WTC11 (cell line): ENCODE measurements around the gene TAOK2. TPM values are rescaled to one million over a fixed set of nuclear protein-coding genes. Genes with fewer than 3 reads are reported as not detected.

Experiments
- ATAC-seq: fragments of 200-7000 bp; cut with Tn5 transposase; 2 replicates; pipeline ENCODE4 v1.10.0; 2021; ENCODE audit warnings: mild to moderate bottlenecking, moderate library complexity
- CTCF ChIA-PET: fragments of 300-600 bp; sonication (Branson Sonifier 250); formaldehyde crosslinking; loops from one replicate; lab custom pipeline; 2021; ENCODE audit warnings: antibody characterized with exemption; lab: Charles Lee
- POLR2A ChIA-PET: fragments of 350-600 bp; sonication (Branson Sonifier 250); formaldehyde crosslinking; loops from one replicate; lab custom pipeline; 2021; ENCODE audit warnings: antibody characterized with exemption; lab: Charles Lee
- DNase-seq: peaks from one replicate; pipeline ENCODE4 v3.0.0; 2021; ENCODE audit warnings: low spot score
- H3K27ac Mint-ChIP-seq: 2 replicates; pipeline ENCODE4 v1.8.0; 2021; ENCODE audit warnings: mixed read lengths
- H3K27me3 Mint-ChIP-seq: 2 replicates; pipeline ENCODE4 v1.8.0; 2021; ENCODE audit warnings: low read depth, mild to moderate bottlenecking, moderate library complexity, mixed read lengths
- H3K36me3 Mint-ChIP-seq: 2 replicates; pipeline ENCODE4 v1.8.0; 2021; ENCODE audit warnings: mixed read lengths
- H3K4me1 Mint-ChIP-seq: 2 replicates; pipeline ENCODE4 v1.8.0; 2022; ENCODE audit warnings: mixed read lengths
- H3K4me3 Mint-ChIP-seq: 2 replicates; pipeline ENCODE4 v1.8.0; 2021; ENCODE audit warnings: mild to moderate bottlenecking, moderate library complexity, mixed read lengths
- H3K9me3 Mint-ChIP-seq: 2 replicates; pipeline ENCODE4 v1.8.0; 2021; ENCODE audit warnings: mixed read lengths
- ATF1 ChIP-seq: sonication (generic); formaldehyde crosslinking; IDR thresholded peaks from 2 replicates; pipeline ENCODE4 v1.8.1; 2023; ENCODE audit warnings: mild to moderate bottlenecking, moderate library complexity, missing genetic modification reagents
- CREB1 ChIP-seq: sonication (generic); formaldehyde crosslinking; IDR thresholded peaks from 2 replicates; pipeline ENCODE4 v1.8.0; 2023; ENCODE audit warnings: mild to moderate bottlenecking, missing genetic modification reagents
- FOXJ3 ChIP-seq: sonication (generic); formaldehyde crosslinking; IDR thresholded peaks from 2 replicates; pipeline ENCODE4 v1.9.0; 2021; ENCODE audit warnings: missing genetic modification reagents, mild to moderate bottlenecking, borderline replicate concordance
- FOXP1 ChIP-seq: sonication (generic); formaldehyde crosslinking; IDR thresholded peaks from 2 replicates; pipeline ENCODE4 v1.8.0; 2022; ENCODE audit warnings: missing genetic modification reagents, mild to moderate bottlenecking, moderate library complexity, borderline replicate concordance
- GABPB1 ChIP-seq: sonication (generic); formaldehyde crosslinking; IDR thresholded peaks from 2 replicates; pipeline ENCODE4 v1.8.1; 2023; ENCODE audit warnings: mild to moderate bottlenecking, missing genetic modification reagents
- GRHL2 ChIP-seq: fragments of 250-450 bp; sonication (Bioruptor Pico); IDR thresholded peaks from 2 replicates; pipeline ENCODE4 v1.8.0; 2022; ENCODE audit warnings: mild to moderate bottlenecking, moderate library complexity; ENCODE audit not compliant: insufficient replicate concordance, severe bottlenecking
- GTF2I ChIP-seq: fragments of 250-450 bp; sonication (Bioruptor Pico); conservative IDR thresholded peaks from 2 replicates; pipeline ENCODE4 v1.4.0; 2021; ENCODE audit warnings: mild to moderate bottlenecking
- KAT7 ChIP-seq: sonication (generic); formaldehyde crosslinking; IDR thresholded peaks from 2 replicates; pipeline ENCODE4 v1.8.1; 2023; ENCODE audit warnings: missing genetic modification reagents, mild to moderate bottlenecking, borderline replicate concordance
- MLX ChIP-seq: sonication (generic); formaldehyde crosslinking; IDR thresholded peaks from 2 replicates; pipeline ENCODE4 v1.8.1; 2023; ENCODE audit warnings: mild to moderate bottlenecking, missing genetic modification reagents, moderate library complexity
- MXD4 ChIP-seq: fragments of 250-450 bp; sonication (Bioruptor Pico); IDR thresholded peaks from 2 replicates; pipeline ENCODE4 v1.8.0; 2021; ENCODE audit warnings: mild to moderate bottlenecking, moderate library complexity, borderline replicate concordance
- NFATC4 ChIP-seq: fragments of 250-450 bp; sonication (Bioruptor Pico); IDR thresholded peaks from 2 replicates; pipeline ENCODE4 v1.9.0; 2021; ENCODE audit warnings: mild to moderate bottlenecking
- NFE2L1 ChIP-seq: sonication (generic); formaldehyde crosslinking; IDR thresholded peaks from 2 replicates; pipeline ENCODE4 v1.8.1; 2023; ENCODE audit warnings: missing genetic modification reagents
- OVOL2 ChIP-seq: fragments of 250-450 bp; sonication (Bioruptor Pico); IDR thresholded peaks from 2 replicates; pipeline ENCODE4 v1.9.0; 2021; ENCODE audit warnings: mild to moderate bottlenecking, borderline replicate concordance
- SOX15 ChIP-seq: fragments of 250-450 bp; sonication (Bioruptor Pico); IDR thresholded peaks from 2 replicates; pipeline ENCODE4 v1.9.0; 2021; ENCODE audit warnings: mild to moderate bottlenecking
- SP1 ChIP-seq: sonication (generic); formaldehyde crosslinking; conservative IDR thresholded peaks from 2 replicates; pipeline ENCODE4 v1.8.1; 2022; ENCODE audit warnings: missing genetic modification reagents
- TEAD1 ChIP-seq: sonication (generic); formaldehyde crosslinking; IDR thresholded peaks from 2 replicates; pipeline ENCODE4 v1.8.0; 2022; ENCODE audit warnings: mild to moderate bottlenecking, missing genetic modification reagents
- ZNF121 ChIP-seq: sonication (generic); formaldehyde crosslinking; IDR thresholded peaks from 2 replicates; pipeline ENCODE4 v1.8.0; 2023; ENCODE audit warnings: missing genetic modification reagents
- ZNF232 ChIP-seq: sonication (generic); formaldehyde crosslinking; IDR thresholded peaks from 2 replicates; pipeline ENCODE4 v1.8.0; 2022; ENCODE audit warnings: mild to moderate bottlenecking, missing genetic modification reagents
- ZNF263 ChIP-seq: sonication (generic); formaldehyde crosslinking; IDR thresholded peaks from 2 replicates; pipeline ENCODE4 v1.8.1; 2022; ENCODE audit warnings: low read depth, mild to moderate bottlenecking, moderate library complexity, missing genetic modification reagents
- ZNF317 ChIP-seq: sonication (generic); formaldehyde crosslinking; IDR thresholded peaks from 2 replicates; pipeline ENCODE4 v1.8.1; 2023; ENCODE audit warnings: low read depth, mild to moderate bottlenecking, moderate library complexity, missing genetic modification reagents, borderline replicate concordance
- ZNF512 ChIP-seq: sonication (generic); formaldehyde crosslinking; IDR thresholded peaks from 2 replicates; pipeline ENCODE4 v1.8.1; 2022; ENCODE audit warnings: missing genetic modification reagents, borderline replicate concordance
- ZNF532 ChIP-seq: fragments of 250-450 bp; sonication (Bioruptor Pico); IDR thresholded peaks from 2 replicates; pipeline ENCODE4 v1.9.0; 2021; ENCODE audit warnings: mild to moderate bottlenecking, borderline replicate concordance
- total RNA-seq: library from RNA; stranded (reverse); gene quantifications from 3 replicates; pipeline ENCODE4 v1.2.3, GENCODE V29; 2021
- TF ChIP-seq, protein P1 (sequence below): sonication (generic); formaldehyde crosslinking; IDR thresholded peaks from 2 replicates; pipeline ENCODE4 v1.8.0; 2022; ENCODE audit warnings: mild to moderate bottlenecking, missing genetic modification reagents
- TF ChIP-seq, protein P2 (sequence below): sonication (generic); formaldehyde crosslinking; IDR thresholded peaks from 2 replicates; pipeline ENCODE4 v1.8.1; 2022; ENCODE audit warnings: low read depth, mild to moderate bottlenecking, moderate library complexity, missing genetic modification reagents, borderline replicate concordance
- TF ChIP-seq, protein P3 (sequence below): sonication (generic); formaldehyde crosslinking; IDR thresholded peaks from 2 replicates; pipeline ENCODE4 v1.8.1; 2023; ENCODE audit warnings: mild to moderate bottlenecking, missing genetic modification reagents
- TF ChIP-seq, protein P4 (sequence below): sonication (generic); formaldehyde crosslinking; IDR thresholded peaks from 2 replicates; pipeline ENCODE4 v1.8.0; 2022; ENCODE audit warnings: mild to moderate bottlenecking, missing genetic modification reagents
- TF ChIP-seq, protein P5 (sequence below): fragments of 250-450 bp; sonication (Bioruptor Pico); IDR thresholded peaks from 2 replicates; pipeline ENCODE4 v1.9.0; 2021; ENCODE audit warnings: mild to moderate bottlenecking

Gene TAOK2
- total RNA-seq, 1 experiment from 2014 or later: 42.4 TPM

GRCh38 chr16:30028438-30029076 lies 54.9 kb downstream of the TAOK2 start:
- ChIA-PET POLR2A (interaction anchor here (0.9 kb wide), 1 partner anchor 45 kb away, joined by 3 read pairs; no protein-coding TSS in a partner anchor), CTCF (interaction anchor here (0.6 to 1.6 kb wide), 12 partner anchors 11 to 401 kb away, joined by 3 to 6 read pairs (median 3); partner anchors contain the start of genes DCTPP1 and SEZ6L2)
- DNase-seq (peak; percentile 75), ATAC-seq (peak; percentile 31)
- no peak overlapping the region for H3K4me3 Mint-ChIP-seq
- H3K36me3 Mint-ChIP-seq: no peaks in the 10 kb centered on the region
- H3K27ac Mint-ChIP-seq: no peak overlapping the region
- peaks cover 20% of the 10 kb centered on the region for H3K27me3 Mint-ChIP-seq
- no peaks in the 10 kb centered on the region for H3K9me3 Mint-ChIP-seq
- H3K4me1 Mint-ChIP-seq: peaks cover 35% of the 10 kb centered on the region
- TF ChIP-seq GABPB1 (CRISPR knock-in tag) (no peak), FOXP1 (CRISPR knock-in tag) (peak; percentile 85; the same call in 1 of the 2 replicates), ZNF232 (CRISPR knock-in tag) (no peak), ZNF121 (CRISPR knock-in tag) (peak; percentile 81), TEAD1 (CRISPR knock-in tag) (peak; percentile 78), ZNF512 (CRISPR knock-in tag) (no peak), OVOL2 (no peak), GRHL2 (no peak), MXD4 (CRISPR knock-in tag) (no peak), KAT7 (CRISPR knock-in tag) (no peak), CREB1 (CRISPR knock-in tag) (peak; percentile 70; the same call in 1 of the 2 replicates), ZNF317 (CRISPR knock-in tag) (no peak; the same call in 1 of the 2 replicates), ZNF263 (no peak; the same call in 1 of the 2 replicates), MLX (CRISPR knock-in tag) (0 out of 2 replicates have a peak, but pooled peaks have one; percentile 30), GTF2I (CRISPR knock-in tag) (no peak), ATF1 (CRISPR knock-in tag) (no peak), SOX15 (no peak), FOXJ3 (CRISPR knock-in tag) (no peak), NFATC4 (CRISPR knock-in tag) (no peak), SP1 (CRISPR knock-in tag) (no peak), NFE2L1 (CRISPR knock-in tag) (no peak; the same call in 1 of the 2 replicates), ZNF532 (no peak)
- TF ChIP-seq, protein P1, sequence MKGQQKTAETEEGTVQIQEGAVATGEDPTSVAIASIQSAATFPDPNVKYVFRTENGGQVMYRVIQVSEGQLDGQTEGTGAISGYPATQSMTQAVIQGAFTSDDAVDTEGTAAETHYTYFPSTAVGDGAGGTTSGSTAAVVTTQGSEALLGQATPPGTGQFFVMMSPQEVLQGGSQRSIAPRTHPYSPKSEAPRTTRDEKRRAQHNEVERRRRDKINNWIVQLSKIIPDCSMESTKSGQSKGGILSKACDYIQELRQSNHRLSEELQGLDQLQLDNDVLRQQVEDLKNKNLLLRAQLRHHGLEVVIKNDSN (CRISPR knock-in tag): peak; percentile 63; the same call in 1 of the 2 replicates
- TF ChIP-seq, protein P2, sequence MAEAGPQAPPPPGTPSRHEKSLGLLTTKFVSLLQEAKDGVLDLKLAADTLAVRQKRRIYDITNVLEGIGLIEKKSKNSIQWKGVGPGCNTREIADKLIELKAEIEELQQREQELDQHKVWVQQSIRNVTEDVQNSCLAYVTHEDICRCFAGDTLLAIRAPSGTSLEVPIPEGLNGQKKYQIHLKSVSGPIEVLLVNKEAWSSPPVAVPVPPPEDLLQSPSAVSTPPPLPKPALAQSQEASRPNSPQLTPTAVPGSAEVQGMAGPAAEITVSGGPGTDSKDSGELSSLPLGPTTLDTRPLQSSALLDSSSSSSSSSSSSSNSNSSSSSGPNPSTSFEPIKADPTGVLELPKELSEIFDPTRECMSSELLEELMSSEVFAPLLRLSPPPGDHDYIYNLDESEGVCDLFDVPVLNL (CRISPR knock-in tag): 0 out of 2 replicates have a peak, but pooled peaks have one; percentile 58
- TF ChIP-seq, protein P3, sequence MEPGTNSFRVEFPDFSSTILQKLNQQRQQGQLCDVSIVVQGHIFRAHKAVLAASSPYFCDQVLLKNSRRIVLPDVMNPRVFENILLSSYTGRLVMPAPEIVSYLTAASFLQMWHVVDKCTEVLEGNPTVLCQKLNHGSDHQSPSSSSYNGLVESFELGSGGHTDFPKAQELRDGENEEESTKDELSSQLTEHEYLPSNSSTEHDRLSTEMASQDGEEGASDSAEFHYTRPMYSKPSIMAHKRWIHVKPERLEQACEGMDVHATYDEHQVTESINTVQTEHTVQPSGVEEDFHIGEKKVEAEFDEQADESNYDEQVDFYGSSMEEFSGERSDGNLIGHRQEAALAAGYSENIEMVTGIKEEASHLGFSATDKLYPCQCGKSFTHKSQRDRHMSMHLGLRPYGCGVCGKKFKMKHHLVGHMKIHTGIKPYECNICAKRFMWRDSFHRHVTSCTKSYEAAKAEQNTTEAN (CRISPR knock-in tag): 0 out of 2 replicates have a peak, but pooled peaks have one; percentile 21
- TF ChIP-seq, protein P4, sequence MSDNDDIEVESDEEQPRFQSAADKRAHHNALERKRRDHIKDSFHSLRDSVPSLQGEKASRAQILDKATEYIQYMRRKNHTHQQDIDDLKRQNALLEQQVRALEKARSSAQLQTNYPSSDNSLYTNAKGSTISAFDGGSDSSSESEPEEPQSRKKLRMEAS (CRISPR knock-in tag): peak; percentile 44; the same call in 1 of the 2 replicates
- TF ChIP-seq, protein P5, sequence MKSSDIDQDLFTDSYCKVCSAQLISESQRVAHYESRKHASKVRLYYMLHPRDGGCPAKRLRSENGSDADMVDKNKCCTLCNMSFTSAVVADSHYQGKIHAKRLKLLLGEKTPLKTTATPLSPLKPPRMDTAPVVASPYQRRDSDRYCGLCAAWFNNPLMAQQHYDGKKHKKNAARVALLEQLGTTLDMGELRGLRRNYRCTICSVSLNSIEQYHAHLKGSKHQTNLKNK: no peak
